Activated CD4-positive, alpha-beta T cell treated with anti-CD3 and anti-CD28 coated beads, Interleukin-2, amount 50 U/mL, for 48 hours (primary cell): ENCODE measurements around the gene STON1.
A peak's percentile ranks its signal among the peaks of the same experiment; 100 is the strongest.
"Not testable (repeated sequence)": the region's sequence is repeated elsewhere in the genome, so short reads cannot be mapped to it uniquely, and the experiment has no call there.

Source experiments
- DNase-seq, 2 experiments: peaks; one replicate each; pipeline ENCODE4 v3.0.0-alpha.2; 2020

The STON1 gene

GRCh38 chr2:48528431-48528830 is 1.5 kb upstream of the STON1 start:
- DNase-seq, result no peak

DNA sequence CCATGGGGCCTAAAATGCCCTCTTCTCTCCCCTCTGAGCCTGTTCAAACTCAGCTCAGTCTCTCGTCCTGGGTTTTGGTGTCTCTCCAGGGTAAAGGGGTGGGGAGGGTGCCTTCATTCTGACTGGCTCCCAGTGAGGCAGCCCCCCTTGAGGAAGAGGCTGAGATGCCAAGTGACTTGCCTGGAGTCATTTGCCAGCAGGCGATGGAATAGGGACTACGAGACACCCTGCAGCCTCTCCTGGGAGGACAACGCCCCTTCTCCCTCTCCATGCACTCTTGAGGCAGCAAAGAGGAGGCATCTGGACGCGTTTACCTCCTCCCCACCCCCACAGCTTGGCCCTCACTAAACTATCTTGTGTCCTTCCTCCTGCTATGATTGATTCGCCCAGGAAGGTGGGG is 760 bp upstream of the STON1 start:
- DNase-seq, result no peak

DNA sequence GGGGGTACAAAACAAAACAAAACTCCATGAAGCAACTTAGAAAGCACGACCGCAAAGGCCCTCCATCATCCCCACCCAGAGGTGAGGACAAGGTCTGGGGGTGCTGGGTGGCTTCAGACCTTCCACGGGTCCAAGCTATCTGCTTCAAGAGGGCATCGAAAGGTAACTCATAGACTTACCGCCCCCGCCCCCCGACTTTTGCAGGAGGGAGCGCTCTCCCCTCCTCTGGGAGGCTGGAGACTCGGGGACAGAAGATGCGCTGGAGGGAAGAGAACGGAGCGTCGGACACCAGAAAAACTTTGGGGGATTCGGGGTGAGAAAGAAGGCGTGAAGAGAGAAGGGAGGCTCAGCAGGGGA is 300 bp upstream of the STON1 start:
- peak in 1 of 2 experiments; percentile 14 for DNase-seq

DNA sequence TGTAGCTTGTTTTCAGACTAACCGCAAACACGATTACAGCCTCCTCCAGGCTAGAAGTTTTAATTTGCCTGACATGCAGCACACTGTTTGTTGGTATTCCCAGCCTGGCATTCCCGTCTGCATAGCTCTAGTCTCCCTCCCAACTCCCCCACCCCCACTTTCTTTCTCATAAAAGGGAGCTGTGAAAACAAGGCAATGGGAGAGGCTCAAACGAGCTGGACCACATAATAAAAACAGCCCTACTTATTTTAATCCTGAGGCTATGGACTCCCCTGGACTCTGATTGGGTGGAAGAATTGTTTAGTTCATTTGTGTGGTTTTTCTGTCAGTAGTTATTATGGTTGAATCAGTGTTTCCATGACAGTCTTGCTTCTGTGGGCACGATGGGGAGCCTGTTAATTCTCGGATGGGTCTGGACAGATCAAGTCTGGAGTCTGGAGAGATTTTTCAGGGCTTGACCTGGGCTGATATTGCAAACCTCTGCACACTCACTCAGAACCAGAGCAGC is 1.2 kb downstream of the STON1 start:
- no peak for DNase-seq

GRCh38 chr2:48532174-48532573 is 2.2 kb downstream of the STON1 start:
- DNase-seq, result no peak

GRCh38 chr2:48532824-48533223 is 2.9 kb downstream of the STON1 start:
- no peak for DNase-seq

- no peak for DNase-seq
Observed at GRCh38 chr2:48534781-48535180, 4.8 kb downstream of the STON1 start.

DNA sequence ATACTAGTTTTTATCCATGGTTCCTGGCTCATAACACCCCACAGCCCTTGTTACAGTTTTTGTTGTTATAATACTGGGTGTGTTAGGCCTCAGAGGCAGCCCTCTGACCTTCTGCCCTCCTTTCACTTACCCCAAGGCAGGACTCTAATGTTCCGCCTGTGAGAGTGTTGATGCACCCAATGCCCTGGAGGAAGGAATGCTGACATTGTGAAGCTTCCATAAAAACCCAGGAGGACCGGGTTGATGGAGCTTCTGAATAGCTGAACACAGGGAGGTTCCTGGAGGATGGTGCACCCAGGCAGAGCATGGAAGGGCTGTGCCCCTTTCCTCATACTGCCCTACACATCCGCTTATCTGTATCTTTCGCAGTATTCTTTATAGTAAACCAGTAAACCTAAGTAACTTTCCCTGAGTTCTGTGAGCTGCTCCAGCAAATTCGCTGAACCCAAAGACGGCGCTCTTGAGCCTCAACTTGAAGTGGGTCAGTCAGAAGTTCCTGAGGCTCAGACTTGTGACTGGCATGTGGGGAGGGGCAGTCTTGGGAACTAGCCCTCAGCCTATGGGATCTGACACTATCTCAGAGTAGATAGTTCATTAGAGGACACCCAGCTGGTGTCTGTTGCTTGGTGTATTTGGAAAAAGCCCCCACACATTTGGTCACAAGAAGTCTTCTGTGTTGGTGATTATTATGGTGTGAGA is 10.4 kb downstream of the STON1 start:
- no peak for DNase-seq

DNA sequence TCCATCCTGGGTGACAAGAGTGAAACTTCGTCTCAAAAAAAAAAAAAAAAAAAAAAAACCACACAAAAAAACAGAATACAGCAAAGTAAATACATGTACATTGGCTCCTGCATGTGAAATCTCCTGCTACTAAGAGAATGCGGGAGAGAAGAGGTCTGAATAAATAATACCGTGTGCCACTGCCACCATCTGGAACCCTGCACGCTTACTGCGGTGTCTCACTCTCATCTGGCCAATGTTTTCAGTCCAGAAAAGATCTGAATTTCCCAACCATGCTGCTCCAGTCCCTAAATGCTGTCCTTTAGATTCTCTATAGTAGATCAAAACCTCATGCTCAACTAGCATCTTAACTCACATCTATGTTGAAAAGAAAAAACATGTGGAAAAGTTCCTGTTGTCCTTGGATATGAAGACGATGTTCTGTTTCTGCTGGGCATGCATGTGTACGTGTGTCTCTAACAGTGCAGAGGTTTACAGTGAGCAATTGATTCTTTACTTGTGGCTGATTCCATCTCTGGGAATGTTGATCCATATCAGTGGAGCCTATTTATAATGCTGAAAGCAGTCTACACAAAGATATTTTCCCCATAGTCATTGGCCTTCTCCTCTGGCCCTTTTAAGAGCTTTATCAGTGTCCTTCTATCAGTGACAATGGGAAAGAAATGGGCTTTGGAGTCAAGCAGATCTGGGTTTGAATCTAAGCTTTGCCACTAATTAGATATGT is 11.9 kb downstream of the STON1 start:
- no peak for DNase-seq

DNA sequence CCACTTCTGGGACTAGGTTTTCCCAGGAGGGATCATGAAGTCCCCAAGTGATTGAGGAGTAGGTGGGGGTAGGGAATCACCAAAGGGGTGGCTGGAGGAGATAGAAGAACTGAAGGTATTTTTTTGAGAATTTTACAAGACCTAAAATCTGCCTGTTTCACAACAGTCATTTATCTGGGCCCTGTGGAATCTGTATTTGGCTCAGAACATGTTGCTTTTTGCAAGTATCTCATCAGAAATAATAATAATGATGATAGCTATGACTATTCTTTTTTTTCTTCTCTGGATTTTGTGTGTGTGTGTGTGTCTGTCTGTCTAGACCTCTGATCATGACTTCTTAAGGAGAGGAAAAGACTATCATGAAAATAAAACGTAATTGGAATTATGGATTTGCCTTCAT is 13.9 kb downstream of the STON1 start:
- no peak for DNase-seq

- DNase-seq, result no peak
Observed at GRCh38 chr2:48545244-48545643, 15.3 kb downstream of the STON1 start.

DNA sequence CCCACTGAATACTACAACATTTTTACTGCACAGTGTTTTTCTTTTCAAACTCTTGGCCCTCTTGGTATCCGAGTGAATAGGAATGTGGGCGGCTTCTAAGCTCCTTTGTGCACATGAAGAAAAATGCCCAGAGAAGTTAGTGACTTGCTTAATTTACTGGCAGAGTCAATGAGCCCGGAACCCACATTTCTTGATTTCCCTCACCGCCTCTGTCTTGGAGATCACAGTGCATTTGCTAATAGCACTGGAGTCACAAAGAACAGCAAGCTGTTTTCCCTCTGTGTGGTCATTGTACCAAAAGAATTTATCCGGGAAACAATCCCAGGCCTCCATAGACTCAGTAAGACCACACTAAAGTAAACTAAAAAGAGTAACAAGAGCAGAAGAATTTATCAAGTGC is 18.9 kb downstream of the STON1 start:
- no peak for DNase-seq

GRCh38 chr2:48549972-48550371 is 20.0 kb downstream of the STON1 start:
- no peak for DNase-seq

DNA sequence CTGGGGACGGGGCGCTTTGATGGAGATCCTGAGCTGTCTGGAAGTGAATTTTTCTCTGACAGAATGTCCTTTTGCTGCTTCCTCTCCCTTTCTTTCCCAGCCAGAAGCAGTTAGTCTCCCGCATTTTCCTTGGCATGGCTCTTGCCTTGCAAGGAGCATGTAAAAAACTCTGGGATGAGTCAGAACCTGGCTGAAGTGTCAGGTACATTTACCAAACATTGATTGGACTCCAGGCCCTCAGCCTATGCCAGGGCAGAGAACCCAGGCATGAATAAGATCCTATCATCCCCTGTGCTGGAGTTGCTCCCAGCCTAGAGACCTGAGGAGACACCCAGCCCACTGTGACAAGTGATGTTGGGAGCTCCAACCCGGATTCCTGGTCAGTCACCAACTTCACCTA is 21.6 kb downstream of the STON1 start:
- no peak for DNase-seq

GRCh38 chr2:48555071-48555470 is 25.1 kb downstream of the STON1 start:
- not testable (repeated sequence) for DNase-seq

GRCh38 chr2:48558456-48558855 is 28.5 kb downstream of the STON1 start:
- no peak for DNase-seq

- DNase-seq, result no peak
Observed at GRCh38 chr2:48560546-48561209, 30.7 kb downstream of the STON1 start.

DNA sequence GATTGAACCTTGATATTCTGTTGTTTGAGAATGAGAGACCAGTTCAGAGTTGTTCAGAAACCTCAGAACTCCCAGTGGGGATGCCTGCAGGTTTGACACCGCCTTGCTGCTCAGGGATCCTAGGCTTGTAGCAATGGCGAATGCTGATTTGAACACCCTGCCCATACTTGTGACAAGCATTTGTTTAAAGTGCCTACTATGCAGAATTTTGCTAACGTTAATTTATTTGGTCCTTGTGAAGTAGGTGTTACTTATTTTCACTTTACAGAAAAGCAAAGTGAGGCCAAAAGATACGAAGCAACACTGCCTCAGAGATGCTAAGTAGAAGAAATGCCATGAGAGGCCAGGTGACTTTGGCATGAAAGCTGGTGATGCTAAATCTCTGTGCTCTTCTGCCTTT is 32.3 kb downstream of the STON1 start:
- no peak for DNase-seq

- no peak for DNase-seq
Observed at GRCh38 chr2:48566592-48567310, 36.8 kb downstream of the STON1 start.

DNA sequence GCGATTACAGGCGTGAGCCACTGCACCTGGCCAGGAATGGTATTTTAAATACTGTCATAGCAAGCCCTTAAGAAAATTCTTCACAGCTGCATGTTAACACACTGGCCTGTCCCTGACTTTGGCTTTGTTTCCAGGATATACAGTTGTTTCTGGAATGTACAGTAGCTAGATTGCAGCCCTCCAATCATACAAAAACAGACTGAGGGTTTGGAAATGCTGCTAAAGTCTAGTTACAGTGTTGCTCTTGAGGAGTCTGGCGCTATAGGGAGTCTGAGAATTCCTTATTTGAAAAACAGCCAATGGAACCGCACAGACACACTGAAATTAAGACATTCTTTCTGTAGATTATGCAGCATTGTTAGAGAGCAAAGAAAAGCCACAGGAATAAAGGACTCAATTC is 37.7 kb downstream of the STON1 start:
- no peak for DNase-seq

DNA sequence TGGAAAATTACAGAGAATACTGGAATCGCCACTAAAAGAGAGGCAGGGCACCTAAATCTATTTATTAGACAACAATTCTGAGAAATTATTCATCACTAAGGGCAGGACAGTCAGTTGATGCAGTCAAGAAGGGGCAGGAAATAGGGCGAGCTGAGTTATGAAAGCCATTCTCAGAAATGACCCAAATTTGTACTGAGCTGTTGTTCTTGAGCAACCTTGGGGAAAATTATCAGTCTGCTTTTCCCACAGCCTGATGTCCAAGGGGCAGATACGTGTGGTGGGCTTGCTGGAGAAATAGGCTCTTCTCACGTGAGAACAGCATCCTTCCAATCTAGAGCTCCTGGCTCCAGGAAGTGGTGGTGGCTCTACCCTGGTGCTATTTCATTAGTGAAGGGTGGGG is 38.6 kb downstream of the STON1 start:
- DNase-seq, result no peak

DNA sequence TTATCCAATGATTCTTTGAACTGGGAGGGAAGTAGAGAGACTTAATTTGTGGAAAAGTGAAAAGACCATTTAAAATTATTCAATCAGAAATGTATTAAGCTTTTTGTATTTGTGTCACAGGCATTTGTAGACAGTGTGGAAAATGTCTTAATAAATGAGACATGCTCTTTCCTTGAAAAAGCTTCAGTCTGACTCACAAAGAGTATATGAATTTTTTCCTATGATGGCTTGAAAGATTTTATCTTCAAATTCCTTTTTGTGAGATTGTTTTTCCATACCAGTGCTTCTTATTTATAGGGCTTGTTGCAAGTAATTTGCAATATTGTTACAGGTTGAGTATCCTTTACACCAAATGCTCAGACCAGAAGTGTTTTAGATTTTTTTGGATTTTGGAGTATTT is 39.5 kb downstream of the STON1 start:
- no peak for DNase-seq

DNA sequence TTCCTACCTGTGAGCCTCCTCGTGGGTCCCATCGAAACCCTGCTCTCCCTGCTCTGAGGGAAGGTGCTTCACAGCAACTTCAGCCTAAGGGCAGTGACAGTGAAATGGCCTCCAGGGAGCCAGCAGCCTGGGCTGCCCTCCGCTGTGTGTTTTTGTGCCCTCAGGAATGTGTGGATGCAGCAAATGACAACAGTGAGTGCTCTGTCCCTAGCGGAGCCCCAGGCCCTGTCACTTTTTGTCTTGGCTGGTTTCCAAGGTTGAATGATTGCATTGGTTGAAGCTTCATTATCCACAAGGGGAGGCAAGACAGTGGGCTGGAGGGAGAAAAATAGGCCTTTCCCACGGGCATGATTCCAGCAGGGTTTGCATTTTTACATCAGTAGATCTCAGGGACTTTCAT is 42.9 kb downstream of the STON1 start:
- no peak for DNase-seq
